GM18951 (cell line): ENCODE measurements around the gene TMUB1.

Experiments used
- POLR2A ChIP-seq: IDR thresholded peaks from 4 replicates; pipeline ENCODE4 v1.6.1; 2011; ENCODE audit warnings: mild to moderate bottlenecking; ENCODE audit not compliant: insufficient read length, insufficient read depth; ENCODE audit errors: extremely low read depth
- in situ Hi-C: fragments of 300-500 bp; cut with MboI; formaldehyde crosslinking; loops from one replicate; pipeline ENCODE4 v1.12.0; 2022; ENCODE audit warnings: low sequenced_read_pairs, mixed read lengths, inconsistent platforms; ENCODE audit not compliant: unreplicated experiment

Gene TMUB1

GRCh38 chr7:151083071-151083823 lies at the start of gene TMUB1:
Gene TMUB1, minus strand, starts transcription at chr7:151083493. Its CDS starts 930 bp downstream, at chr7:151082563.
- TF ChIP-seq POLR2A = peak; percentile 75
- in situ Hi-C loops = no loop called here

DNA sequence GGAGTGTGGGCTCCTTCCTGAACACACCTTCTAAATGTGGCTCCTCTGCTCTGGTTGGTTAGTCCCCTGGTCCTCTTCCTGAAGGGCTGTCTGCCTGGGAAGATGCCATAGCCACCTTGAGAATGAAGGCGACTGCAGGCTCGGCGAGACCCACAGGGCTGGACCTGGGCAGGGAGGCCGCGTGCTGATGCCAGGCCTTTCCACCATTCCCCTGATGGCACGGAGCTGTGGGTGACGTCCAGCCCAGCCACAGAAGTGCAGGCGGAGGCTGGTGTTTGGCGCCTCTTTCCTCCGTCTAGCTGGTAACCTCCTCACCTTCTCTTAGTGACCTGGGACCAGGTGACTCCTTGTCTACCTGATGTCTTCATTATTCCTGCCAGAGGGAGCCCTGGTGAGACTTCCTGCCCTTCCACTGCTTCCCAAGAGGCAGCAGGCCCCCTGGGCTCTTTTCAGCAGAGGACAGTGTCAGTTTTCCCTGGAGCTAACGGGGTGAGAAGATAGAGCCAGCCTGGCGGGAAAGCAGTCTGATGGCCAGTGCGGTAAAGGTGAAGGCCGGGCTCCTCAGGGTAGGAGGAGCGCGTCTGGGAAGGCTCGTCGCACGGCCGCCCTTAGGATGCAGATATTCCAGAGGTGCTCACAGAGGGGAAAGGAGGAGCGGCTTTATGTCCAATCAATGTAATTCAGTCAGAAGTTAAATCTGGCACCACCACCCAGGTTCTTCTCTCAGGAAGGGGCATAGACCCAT lies 49.3 kb upstream of the TMUB1 start:
- TF ChIP-seq POLR2A = no peak
- in situ Hi-C loops = no loop called here

DNA sequence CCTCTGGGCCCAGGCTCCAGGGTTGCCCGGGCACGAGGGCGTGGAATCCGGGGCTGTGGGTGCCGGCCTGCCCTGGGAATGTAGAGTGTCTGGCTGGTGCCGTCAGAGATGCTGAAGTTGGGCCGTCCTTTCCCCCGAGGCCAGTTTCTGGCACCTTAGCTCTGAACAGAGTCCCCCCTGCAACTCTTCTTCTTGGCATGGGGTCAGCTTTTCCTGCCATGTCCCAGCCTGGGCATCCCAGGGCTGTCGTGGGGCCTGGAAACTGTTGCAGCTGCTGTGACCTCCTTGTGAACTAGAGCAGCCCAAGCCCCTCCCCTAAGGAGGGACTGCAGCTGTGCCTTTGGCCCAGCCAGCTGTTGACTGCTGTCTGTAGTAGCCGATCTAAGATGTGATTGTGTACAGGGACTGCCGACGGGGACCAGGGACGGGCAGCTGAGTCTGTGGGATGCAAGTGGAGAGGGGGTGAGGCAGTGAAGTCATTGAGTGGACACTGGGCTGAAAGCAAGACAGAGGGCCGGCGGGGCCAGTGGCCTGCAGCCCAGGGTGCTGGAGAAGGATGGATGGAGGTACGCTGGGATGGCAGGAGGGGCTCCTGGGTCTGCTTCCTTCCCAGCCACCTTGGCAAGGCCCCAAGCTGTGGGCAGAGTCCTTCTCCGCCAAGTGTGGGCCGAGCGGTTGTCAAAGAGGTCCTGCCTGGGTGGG lies 48.5 kb upstream of the TMUB1 start:
- no peak for TF ChIP-seq POLR2A
- in situ Hi-C loops = no loop called here

- TF ChIP-seq POLR2A = no peak
- in situ Hi-C loops = no loop called here
Measured at GRCh38 chr7:151131224-151131591, 47.9 kb upstream of the TMUB1 start.

- TF ChIP-seq POLR2A = no peak
- in situ Hi-C loops = no loop called here
Measured at GRCh38 chr7:151130741-151131157, 47.5 kb upstream of the TMUB1 start.

DNA sequence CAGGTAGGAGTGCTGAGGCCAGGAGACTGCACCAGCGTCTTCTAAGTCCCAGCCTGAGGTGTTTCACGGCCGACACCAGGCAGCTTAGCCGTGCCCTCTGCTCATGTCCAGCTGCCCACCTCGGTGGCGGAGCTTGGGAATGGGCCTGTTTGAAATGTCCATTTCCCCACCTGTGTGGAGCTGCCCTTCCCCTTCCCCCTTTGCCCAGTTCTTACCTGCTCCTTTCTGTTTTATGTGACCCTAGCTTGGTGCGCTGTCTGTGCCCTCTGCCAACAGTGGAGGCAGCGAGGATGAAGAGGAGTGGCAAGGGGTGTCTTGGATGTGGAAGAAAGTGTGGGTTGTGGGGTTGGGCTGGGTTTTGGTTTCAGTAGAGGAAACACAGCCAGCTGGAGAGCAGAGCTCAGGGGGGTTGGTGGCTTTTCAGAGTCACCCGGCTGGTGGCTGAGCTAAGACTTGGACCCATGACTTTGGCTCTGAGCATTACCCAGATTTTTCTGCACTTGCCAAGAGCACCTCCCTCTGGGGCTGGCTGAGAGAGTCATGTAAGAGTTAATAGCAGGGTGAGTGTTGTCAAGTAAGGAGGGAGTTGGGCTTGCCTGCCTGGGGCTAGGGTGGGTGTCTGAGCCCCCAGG lies 46.8 kb upstream of the TMUB1 start:
- TF ChIP-seq POLR2A = no peak
- in situ Hi-C loops = no loop called here

DNA sequence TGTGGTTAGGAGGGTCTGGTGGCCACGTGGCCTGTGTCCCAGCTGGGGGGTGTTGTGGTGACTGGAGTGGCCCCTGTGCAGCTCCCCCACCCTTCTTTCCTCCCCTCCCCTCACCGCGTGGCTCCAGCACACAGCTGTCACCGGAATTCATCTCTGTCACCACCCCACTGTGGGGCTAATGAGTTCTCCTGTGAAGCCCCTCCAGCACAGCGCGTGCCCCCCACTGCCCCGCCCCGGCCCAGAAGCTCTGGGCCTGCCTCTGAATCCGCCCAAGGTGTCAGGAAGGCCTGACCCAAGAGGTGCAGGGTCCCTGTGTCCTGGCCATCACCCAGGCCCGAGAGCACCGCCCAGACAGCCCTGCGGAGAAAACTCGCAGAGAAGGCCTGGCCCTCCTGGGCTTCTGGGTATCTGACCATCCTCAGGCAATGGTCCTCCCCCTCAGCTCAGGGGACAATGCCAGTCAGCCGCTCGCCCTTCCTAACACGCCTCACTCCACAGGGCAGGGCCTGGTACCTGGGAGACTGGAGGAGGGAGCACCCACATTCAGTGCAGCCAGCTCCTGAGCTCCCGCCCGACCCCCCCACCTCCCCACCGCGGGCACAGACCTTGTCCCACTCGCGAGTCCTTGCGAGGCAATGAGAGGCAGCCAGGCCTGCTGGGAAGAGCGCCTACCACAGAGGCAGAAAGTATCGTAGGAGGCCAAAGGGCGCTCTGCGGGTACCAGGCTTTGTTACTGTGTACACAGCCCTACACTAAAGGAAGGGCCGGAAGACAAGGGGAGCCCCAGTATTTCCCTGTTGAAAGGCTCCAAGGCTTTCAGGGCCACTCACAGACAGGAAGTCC lies 46.0 kb upstream of the TMUB1 start:
- in situ Hi-C loops = no loop called here
- no peak for TF ChIP-seq POLR2A

- in situ Hi-C loops = no loop called here
- TF ChIP-seq POLR2A = no peak
Measured at GRCh38 chr7:151128716-151129115, 45.4 kb upstream of the TMUB1 start.

- in situ Hi-C loops = no loop called here
- TF ChIP-seq POLR2A = no peak
Measured at GRCh38 chr7:151128144-151128543, 44.9 kb upstream of the TMUB1 start.

DNA sequence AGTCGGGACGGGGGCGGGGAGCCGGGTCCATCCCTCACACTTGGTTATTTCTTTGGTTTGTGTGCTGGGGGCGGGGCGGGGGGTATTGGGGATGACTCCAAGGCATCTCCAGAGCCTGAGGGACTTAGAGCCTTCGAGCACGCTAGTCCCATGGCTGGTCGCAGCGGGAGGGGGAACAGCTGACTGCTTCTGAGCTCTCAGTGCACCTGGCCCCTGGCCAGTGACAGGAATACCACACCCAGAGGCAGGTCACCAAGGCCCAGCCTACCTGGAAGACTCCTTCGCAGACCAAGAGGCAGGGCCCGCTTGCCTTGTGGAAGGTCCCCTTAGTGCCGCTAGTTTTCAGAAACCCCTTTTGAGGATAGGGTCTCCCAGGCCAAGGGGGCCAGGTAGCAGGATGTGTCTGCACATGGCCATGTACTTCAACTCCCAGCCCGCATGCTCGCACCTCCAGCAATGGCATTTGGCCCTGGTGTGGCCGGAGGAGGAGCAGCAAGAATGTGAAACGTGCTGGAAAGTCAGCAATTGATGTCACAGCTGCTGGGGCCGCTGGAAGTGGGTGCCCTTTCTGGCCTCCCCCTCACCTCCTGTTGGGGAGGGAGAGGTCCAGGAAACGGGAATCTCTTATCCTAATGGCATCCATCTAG lies 43.3 kb upstream of the TMUB1 start:
- no peak for TF ChIP-seq POLR2A
- in situ Hi-C loops = no loop called here

DNA sequence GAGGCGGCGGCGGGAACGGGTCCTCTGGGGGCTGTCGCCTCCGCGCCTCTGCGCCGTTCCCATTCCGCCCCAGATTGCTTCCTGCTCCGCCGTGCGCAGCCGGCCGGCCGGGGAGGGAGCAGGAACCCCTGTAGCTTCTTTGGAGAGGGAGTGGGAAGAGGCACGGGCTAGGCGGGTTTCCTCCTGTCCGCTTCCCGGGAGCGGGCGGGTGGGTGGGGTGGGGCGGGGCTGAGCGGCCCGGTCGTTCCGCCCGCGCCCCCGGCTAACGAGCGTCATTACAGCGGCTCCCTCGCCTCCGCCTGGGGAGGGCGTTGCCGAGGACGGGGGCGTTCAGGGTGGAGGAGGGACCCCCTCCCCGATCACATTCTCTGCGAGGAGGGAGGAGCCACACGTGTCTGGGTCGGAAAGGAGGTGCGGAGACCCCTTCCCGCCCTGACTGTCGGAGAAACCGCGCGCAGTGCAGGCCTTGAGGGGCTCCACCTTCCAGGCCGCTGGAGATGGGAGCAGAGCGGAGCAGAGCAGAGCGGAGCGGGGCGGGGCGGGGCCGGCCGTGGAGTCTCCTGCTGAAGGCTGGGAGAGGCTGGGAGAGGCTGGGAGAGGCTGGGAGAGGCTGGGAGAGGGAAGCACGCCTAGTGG lies 42.7 kb upstream of the TMUB1 start:
- in situ Hi-C loops = no loop called here
- TF ChIP-seq POLR2A = no peak
